ENCODE results near the gene LCN10. TPM values are rescaled to one million over a fixed set of nuclear protein-coding genes. Genes with fewer than 3 reads are reported as not detected.

Gene LCN10
- total and polyA plus RNA-seq, 2 of the 13 experiments (the other 11 are each of a cell fraction or from before 2014, with no cell fraction given), result 0.53 to 0.61 TPM

- TF ChIP-seq ZNF251 (CRISPR knock-in tag; IDR thresholded peaks at IDR 0.05) (no peak), AHR (CRISPR knock-in tag; IDR thresholded peaks at IDR 0.05) (no peak), KDM4B (CRISPR knock-in tag; IDR thresholded peaks at IDR 0.05) (0 out of 2 replicates have a peak, but pooled peaks have one; percentile 6), SRSF1 (optimal IDR thresholded peaks at IDR 0.05; ENCODE audit: low read depth, low read length) (no peak), BRD4 (CRISPR knock-in tag; IDR thresholded peaks at IDR 0.05) (peak; percentile 96), ZFP1 (CRISPR knock-in tag; IDR thresholded peaks at IDR 0.05) (no peak), PCBP1 (IDR thresholded peaks at IDR 0.05; ENCODE audit: borderline replicate concordance, low read depth, low read length) (peak; percentile 89; the same call in 1 of the 2 replicates), ZNF318 (CRISPR knock-in tag; IDR thresholded peaks at IDR 0.05) (no peak), ZNF761 (CRISPR knock-in tag; conservative IDR thresholded peaks at IDR 0.05) (no peak), TEF (CRISPR knock-in tag; IDR thresholded peaks at IDR 0.05) (no peak), ZNF343 (CRISPR knock-in tag; IDR thresholded peaks at IDR 0.05) (no peak), NFE2L1 (CRISPR knock-in tag; IDR thresholded peaks at IDR 0.05; ENCODE audit: borderline replicate concordance) (0 out of 2 replicates have a peak, but pooled peaks have one; percentile 18), MIER3 (CRISPR knock-in tag; IDR thresholded peaks at IDR 0.05; ENCODE audit: borderline replicate concordance) (no peak), ZBTB46 (CRISPR knock-in tag; IDR thresholded peaks at IDR 0.05; ENCODE audit: borderline replicate concordance) (no peak), ZNF564 (CRISPR knock-in tag; IDR thresholded peaks at IDR 0.05) (no peak), TRAFD1 (CRISPR knock-in tag; IDR thresholded peaks at IDR 0.05; ENCODE audit: borderline replicate concordance) (0 out of 2 replicates have a peak, but pooled peaks have one; percentile 38), NONO (IDR thresholded peaks at IDR 0.05) (no peak), NONO (CRISPR knock-in tag; conservative IDR thresholded peaks at IDR 0.05) (peak; percentile 59)
These were observed 49.0 kb upstream of the LCN10 start (continued) for GRCh38 chr9:136791516-136792276.
